ENCODE data around the gene SPNS3.

The SPNS3 gene

DNA sequence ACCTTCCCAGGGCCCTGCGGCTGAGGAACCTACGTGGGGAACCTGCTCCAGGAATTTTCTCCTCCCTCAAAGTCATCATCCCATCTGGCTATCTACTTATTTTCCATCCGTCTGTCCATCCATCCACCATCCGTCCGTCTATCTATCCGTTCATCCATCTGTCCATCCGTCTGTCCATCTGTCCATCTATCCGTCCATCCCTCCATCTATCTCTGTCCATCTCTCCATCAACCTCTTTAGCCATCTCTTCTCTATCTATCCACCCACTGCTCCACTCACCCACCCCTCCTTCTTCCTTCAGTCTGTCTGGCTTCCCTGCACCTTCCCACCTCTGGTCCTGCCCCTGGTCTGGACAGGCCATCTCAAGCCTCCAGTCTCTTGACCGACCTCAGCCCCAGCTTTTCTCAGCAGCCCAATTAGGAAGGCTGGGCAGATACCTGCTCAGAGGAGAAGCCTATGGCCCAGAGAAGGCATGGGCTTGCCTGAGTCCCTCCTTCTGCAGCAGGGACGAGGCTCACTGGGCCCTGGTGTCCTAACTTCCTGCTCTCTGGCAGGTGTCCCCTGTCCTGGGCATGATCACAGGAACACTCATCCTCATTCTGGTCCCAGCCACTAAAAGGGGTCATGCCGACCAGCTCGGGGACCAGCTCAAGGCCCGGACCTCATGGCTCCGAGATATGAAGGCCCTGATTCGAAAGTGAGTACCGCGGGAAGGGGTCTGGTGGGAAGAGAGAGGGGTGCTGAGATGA, 98.4 kb downstream of the SPNS3 start:
- no peak for DNase-seq

DNA sequence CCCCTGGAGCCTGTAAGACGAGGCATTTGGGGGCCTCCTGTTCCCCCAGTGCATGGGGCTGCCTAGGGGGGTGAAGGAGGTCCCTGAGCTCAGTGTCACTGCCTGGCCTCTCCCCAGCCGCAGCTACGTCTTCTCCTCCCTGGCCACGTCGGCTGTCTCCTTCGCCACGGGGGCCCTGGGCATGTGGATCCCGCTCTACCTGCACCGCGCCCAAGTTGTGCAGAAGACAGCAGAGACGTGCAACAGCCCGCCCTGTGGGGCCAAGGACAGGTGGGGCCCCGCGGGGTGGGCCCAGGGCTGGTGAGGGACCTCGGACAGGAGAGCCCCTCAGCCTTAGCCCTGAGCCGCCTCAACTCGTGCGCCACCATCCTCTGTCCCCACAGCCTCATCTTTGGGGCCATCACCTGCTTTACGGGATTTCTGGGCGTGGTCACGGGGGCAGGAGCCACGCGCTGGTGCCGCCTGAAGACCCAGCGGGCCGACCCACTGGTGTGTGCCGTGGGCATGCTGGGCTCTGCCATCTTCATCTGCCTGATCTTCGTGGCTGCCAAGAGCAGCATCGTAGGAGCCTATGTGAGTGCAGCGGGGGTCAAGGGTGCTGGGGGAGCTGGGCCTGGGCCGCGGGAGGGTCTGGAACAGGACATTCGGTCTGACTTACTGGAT, 99.3 kb downstream of the SPNS3 start:
- DNase-seq, result no peak

DNA sequence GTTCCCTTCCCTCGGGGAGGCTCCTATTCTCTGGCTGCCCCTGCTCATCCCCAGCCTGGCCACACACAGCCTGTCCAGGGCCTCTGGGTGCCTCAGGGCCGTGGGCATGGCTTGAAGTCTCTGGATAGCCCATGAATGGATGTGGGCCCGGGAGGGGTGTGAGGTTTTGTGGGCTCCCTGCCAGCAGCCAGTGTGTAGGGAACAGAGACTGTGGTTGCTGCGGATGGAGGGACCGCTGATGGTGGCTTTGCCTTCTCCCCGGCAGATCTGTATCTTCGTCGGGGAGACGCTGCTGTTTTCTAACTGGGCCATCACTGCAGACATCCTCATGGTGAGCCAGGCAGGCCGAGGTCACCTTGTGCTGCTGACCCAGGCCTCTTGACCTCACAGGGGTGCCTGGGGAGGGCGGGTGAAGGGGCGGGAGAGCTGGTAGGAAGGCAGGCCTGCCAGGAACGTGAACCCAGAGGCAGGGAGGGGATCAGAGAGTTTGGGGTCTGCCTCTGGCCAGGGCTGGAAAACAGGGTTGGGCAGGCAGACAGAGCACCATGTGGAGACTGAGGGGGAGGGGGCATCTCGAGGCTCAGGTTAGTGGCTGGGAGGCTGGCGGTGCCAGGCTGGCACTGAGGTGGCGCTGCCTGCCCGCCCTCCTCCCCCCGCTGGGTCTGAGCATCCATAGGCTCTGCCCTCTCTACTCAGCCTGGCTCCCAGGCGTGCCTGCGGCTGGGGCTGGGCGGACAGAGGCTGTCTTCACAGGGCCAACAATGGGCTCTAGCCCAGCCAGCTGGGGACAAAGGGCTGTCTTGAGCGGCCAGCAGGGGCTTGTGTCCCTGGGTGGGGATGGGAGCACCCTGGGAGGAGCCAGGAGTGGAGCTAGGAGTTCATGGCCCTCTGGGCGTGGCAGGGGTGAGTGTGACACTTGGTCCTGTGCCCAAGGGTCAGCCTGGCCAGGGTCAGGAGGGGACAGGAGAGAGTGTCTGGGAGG, 100.1 kb downstream of the SPNS3 start:
- DNase-seq, result peak; percentile 14

DNA sequence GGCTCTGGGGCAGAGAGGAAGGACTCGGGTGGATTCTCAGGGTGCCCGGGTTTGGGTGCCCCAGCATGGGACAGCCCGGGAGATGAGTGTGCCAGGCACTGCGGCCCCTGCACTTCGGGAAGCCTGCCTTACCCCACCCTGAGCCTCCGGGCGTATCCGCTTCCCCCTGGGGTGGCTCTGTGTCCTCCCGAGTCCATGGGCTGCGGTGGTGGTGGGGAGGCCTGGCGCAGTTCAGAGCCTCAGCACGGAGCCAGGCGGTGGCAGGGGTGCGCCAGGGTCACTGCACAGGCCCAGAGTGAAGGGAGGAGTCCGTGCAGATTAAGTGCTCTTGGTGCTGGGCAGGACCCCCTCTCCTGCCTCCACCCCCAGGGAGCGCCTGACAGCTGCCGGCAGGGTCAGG, 100.8 kb downstream of the SPNS3 start:
- no peak for DNase-seq

DNA sequence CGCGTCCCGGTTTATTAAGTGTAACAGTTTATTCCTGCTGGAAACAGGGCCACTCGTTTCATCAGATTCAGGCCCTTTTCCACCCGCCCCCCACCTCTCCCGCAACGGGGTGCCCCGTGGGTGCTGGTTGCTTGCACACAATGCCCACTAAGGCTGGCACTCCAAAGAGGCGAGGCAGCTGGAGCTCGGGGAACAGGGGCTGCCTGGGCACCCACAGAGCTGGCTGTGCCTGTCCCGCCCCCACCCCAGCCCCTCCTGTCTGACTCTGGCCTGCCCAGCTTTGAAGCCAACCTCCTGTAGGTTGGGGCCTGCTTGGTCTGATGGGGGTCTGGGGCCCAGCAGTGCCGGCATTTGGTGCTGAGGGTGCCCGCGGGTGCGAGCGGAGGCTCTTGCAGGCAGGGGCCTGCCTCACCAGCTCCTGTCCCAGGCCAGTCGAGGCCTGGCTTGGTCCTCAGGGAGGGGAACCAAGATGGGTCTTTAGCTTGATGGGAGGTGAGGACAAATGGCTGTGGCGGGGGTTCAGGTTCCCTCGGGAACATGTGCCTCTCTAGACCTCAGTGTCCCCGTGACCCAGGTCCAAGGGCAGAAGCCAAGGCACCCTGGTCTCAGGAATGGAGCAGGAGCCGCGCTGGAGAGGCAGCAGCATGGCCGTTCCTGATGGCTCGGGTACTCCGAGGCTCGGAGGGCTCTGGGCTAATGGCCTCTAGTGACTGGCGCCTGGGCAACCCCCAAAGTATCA, 101.4 kb downstream of the SPNS3 start:
- no peak for DNase-seq

DNA sequence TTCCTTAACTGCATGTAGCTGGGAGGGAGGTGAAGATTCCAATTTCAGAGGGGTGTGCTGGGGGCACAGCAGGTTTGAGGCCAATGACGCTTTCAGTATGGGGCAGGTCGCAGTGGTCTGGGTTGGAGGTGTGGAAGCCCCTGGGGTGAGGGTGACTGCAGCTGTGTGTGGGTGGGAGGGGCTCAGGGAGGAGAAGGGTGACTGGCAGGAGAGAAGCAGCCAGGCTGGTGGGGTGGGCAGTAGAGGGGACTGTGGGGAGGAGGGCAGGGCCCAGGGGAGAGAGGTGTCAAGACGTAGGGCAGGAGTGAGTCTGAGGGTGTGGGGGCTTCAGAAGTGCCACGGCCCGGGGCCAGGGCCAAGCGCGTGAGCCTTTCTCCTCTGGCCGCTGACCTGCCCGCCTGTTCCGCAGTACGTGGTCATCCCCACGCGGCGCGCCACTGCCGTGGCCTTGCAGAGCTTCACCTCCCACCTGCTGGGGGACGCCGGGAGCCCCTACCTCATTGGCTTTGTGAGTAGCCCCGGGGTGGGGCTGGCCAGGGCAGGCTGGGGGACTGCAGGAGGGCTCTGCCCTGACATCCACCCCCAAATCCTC, 102.0 kb downstream of the SPNS3 start:
- no peak for DNase-seq

DNA sequence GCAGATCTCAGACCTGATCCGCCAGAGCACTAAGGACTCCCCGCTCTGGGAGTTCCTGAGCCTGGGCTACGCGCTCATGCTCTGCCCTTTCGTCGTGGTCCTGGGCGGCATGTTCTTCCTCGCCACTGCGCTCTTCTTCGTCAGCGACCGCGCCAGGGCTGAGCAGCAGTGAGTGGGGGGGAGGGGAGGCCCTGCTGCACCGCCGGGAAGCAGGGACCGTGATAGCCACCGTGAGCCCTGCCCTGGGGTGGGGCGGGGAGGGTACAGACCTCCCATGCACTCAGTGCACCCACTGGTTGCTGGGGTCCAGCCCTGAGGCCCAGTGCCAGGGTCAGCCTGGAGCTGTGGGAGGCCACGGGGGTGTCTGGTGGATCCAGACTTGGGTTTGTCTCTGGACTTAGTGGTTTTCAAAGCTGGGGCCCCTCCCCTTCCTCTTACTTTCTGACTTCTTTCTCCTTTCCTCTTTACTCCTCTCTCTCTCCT, 102.6 kb downstream of the SPNS3 start:
- no peak for DNase-seq

DNA sequence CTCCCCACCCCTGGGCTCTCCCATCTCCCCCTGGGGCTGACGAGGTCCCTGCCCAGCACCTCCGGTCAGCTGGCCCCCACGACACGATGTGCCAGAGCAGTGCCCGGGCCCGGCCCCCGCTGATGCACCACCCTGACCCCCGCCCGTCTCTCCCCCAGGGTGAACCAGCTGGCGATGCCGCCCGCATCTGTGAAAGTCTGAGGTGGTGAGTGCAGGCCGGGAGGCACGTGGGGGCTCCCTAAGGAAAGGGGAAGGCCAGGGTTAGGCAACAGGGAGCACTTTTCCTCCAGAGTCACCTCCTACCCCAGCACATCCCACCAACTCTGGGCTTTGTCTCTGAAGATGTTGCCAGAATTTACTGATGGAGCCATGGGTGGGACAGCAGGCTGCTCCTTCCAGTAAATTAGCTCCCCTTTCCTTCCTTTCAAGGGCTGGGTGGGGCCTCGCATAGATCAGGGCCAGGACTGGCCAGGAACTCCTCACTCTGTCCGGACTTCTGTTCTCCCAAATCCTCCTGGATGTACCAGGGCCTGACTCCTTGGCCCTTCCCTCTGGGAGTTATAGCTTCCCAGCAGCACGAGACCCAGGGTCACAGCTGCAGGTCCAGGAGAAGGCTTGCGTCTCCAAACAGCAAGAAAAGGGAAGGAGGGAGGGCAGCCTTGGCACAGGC, 103.1 kb downstream of the SPNS3 start:
- no peak for DNase-seq
